HFF-Myc (cell line): ENCODE measurements around the gene ALK.

Experiments used
- DNase-seq: peaks from one replicate; pipeline ENCODE4 v3.0.0-alpha.2; 2011; ENCODE audit warnings: low read depth; ENCODE audit errors: extremely low read depth
- H3K4me3 ChIP-seq: replicated peaks from 2 replicates; pipeline ENCODE4 v1.5.1; 2011; ENCODE audit warnings: low read depth, mild to moderate bottlenecking, control low read depth, low read length
- TF ChIP-seq, protein P1 (sequence below): IDR thresholded peaks from 2 replicates; pipeline ENCODE4 v1.5.1; 2012; ENCODE audit warnings: mild to moderate bottlenecking, low read depth, low read length, control low read depth; ENCODE audit errors: missing control alignments

Gene ALK

GRCh38 chr2:29405266-29405665 is 516.1 kb downstream of the ALK start:
- no peak for DNase-seq
- TF ChIP-seq, protein P1, sequence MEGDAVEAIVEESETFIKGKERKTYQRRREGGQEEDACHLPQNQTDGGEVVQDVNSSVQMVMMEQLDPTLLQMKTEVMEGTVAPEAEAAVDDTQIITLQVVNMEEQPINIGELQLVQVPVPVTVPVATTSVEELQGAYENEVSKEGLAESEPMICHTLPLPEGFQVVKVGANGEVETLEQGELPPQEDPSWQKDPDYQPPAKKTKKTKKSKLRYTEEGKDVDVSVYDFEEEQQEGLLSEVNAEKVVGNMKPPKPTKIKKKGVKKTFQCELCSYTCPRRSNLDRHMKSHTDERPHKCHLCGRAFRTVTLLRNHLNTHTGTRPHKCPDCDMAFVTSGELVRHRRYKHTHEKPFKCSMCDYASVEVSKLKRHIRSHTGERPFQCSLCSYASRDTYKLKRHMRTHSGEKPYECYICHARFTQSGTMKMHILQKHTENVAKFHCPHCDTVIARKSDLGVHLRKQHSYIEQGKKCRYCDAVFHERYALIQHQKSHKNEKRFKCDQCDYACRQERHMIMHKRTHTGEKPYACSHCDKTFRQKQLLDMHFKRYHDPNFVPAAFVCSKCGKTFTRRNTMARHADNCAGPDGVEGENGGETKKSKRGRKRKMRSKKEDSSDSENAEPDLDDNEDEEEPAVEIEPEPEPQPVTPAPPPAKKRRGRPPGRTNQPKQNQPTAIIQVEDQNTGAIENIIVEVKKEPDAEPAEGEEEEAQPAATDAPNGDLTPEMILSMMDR: no peak
- no peak overlapping the region for H3K4me3 ChIP-seq

DNA sequence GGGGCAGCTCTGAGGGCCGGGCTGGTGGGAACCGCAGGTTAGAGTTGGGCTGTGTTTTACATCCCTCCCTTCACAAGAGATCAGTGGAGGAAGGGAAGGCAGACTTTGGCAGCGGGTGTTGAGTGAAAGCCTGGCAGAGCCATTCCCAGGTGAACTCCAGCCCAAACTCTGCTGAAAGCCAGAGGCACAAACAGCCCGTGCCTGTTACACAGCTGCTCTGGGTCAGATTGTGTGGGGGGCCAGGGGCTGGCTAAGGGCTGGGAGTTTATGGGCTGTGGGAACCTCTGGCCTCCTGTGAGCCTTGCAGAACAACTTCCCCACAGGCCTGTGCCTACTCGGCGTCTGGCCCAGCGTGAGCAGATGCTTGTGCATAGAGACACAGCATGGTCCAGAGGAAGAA is 519.4 kb downstream of the ALK start:
- H3K4me3 ChIP-seq: no peak overlapping the region
- DNase-seq: no peak
- TF ChIP-seq, protein P1: no peak

GRCh38 chr2:29400930-29401653 is 520.3 kb downstream of the ALK start:
- DNase-seq: no peak
- no peak overlapping the region for H3K4me3 ChIP-seq
- TF ChIP-seq, protein P1: no peak

DNA sequence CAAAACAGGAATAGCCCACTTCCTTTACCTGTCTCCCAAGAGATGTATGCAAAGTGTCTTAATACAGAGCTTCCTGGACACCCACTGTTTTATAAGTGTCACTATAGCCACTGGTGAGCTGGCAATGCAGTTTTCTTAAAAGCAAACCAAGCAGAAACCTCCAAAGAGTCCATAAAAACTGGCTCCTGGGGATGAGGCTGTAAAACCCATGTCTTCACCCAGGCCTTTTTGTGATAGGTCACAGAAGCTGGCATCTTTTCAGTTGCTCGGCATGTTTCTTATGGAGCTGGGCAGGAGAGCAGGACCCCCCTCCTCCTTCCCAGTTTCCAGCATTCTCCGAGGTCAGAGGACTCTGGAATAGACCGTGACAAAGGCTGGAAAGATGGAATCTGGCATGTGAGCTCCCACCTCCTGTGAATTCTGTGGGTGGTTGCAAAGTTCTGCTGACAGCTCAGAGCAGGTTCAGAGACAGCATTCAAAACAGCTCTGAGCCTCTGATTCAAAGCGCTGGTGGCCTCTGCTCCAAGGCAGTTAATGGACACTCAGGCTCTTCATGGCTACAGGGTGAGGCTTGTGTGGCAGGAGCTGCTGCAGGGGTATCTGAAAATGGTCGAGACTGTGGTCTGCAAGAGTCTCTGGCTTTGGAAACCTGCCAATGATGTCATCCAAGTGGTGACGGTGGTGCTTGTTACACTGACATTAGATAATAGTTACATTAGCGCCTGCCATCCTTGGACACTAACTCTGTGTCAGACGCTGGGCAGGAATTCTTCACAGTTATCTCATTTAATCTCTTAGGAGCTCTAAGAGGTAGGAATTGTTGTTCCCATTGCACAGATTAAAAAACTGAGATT is 522.8 kb downstream of the ALK start:
- TF ChIP-seq, protein P1: no peak
- no peak for DNase-seq

GRCh38 chr2:29397713-29398112 is 523.7 kb downstream of the ALK start:
- DNase-seq: no peak
- TF ChIP-seq, protein P1: no peak
- H3K4me3 ChIP-seq: no peak overlapping the region

More for the DNA sequence above, 522.8 kb downstream of the ALK start:
- H3K4me3 ChIP-seq: no peak overlapping the region

GRCh38 chr2:29397039-29397438 is 524.3 kb downstream of the ALK start:
- no peak for DNase-seq
- TF ChIP-seq, protein P1: no peak
- no peak overlapping the region for H3K4me3 ChIP-seq
